ENCODE measurements around the gene MEI1. TPM values are rescaled to one million over a fixed set of nuclear protein-coding genes. Genes with fewer than 3 reads are reported as not detected.

MEI1 gene
- total RNA-seq, 1 donor from 2014 or later: 2.3 TPM

- no peak for DNase-seq
- intact Hi-C loops (cut with DNase I): no loop called here
- H3K4me3 ChIP-seq: no peak overlapping the region
- no peaks in the 10 kb centered on the region for H3K27me3 ChIP-seq
- H3K9me3 ChIP-seq: no peaks in the 10 kb centered on the region
- no peak overlapping the region for H3K27ac ChIP-seq
- no peak for TF ChIP-seq CTCF (IDR thresholded peaks at IDR 0.05)
- no peaks in the 10 kb centered on the region for H3K4me1 ChIP-seq
- H3K36me3 ChIP-seq: no peaks in the 10 kb centered on the region
- ATAC-seq: no peak
These were observed 71.6 kb downstream of the MEI1 start for GRCh38 chr22:41770715-41771468.

- intact Hi-C loops (cut with DNase I): no loop called here
- no peak for ATAC-seq
- Histone ChIP-seq H3K27me3 (no peaks in the 10 kb centered on the region), H3K4me3 (no peak overlapping the region), H3K27ac (no peak overlapping the region), H3K36me3 (no peaks in the 10 kb centered on the region), H3K4me1 (no peaks in the 10 kb centered on the region), H3K9me3 (no peaks in the 10 kb centered on the region)
- no peak for DNase-seq
- TF ChIP-seq CTCF (IDR thresholded peaks at IDR 0.05): no peak
These were observed 72.9 kb downstream of the MEI1 start for GRCh38 chr22:41772198-41772597.

- Histone ChIP-seq H3K27ac (no peak overlapping the region), H3K27me3 (no peaks in the 10 kb centered on the region), H3K4me3 (no peak overlapping the region), H3K4me1 (no peaks in the 10 kb centered on the region), H3K36me3 (no peaks in the 10 kb centered on the region), H3K9me3 (no peaks in the 10 kb centered on the region)
- intact Hi-C loops (cut with DNase I): no loop called here
- DNase-seq: no peak
- no peak for TF ChIP-seq CTCF (IDR thresholded peaks at IDR 0.05)
- no peak for ATAC-seq
These were observed 73.3 kb downstream of the MEI1 start for GRCh38 chr22:41772645-41773044.

GRCh38 chr22:41775338-41775737 lies 76.0 kb downstream of the MEI1 start:
- intact Hi-C loops (cut with DNase I): no loop called here
- DNase-seq: no peak
- no peaks in the 10 kb centered on the region for H3K4me1 ChIP-seq
- no peaks in the 10 kb centered on the region for H3K36me3 ChIP-seq
- TF ChIP-seq CTCF (IDR thresholded peaks at IDR 0.05): no peak
- no peaks in the 10 kb centered on the region for H3K27me3 ChIP-seq
- H3K9me3 ChIP-seq: no peaks in the 10 kb centered on the region
- H3K27ac ChIP-seq: no peak overlapping the region
- no peak for ATAC-seq
- no peak overlapping the region for H3K4me3 ChIP-seq

GRCh38 chr22:41775976-41776375 lies 76.7 kb downstream of the MEI1 start:
- no peaks in the 10 kb centered on the region for H3K27me3 ChIP-seq

More at GRCh38 chr22:41775976-41776375, 76.7 kb downstream of the MEI1 start:
- H3K9me3 ChIP-seq: no peaks in the 10 kb centered on the region
- intact Hi-C loops (cut with DNase I): no loop called here
- no peaks in the 10 kb centered on the region for H3K36me3 ChIP-seq
- TF ChIP-seq CTCF (IDR thresholded peaks at IDR 0.05): no peak
- no peak overlapping the region for H3K27ac ChIP-seq
- H3K4me3 ChIP-seq: no peak overlapping the region
- H3K4me1 ChIP-seq: no peaks in the 10 kb centered on the region
- ATAC-seq: no peak
- DNase-seq: no peak

Data from upper lobe of right lung (tissue), 1 donor.